ENCODE measurements around the gene ADORA2A. TPM values are rescaled to one million over a fixed set of nuclear protein-coding genes. Genes with fewer than 3 reads are reported as not detected.

Gene ADORA2A
- total RNA-seq, 2 experiments from 2014 or later, result 30.5 to 33.0 TPM

GRCh38 chr22:24437091-24437490, 9.7 kb downstream of the ADORA2A start:
- H3K27me3 Mint-ChIP-seq, result no peaks in the 10 kb centered on the region
- intact Hi-C loops (cut with micrococcal nuclease), result no loop called here
- H3K36me3 Mint-ChIP-seq, result peaks cover 34% of the 10 kb centered on the region
- no peak overlapping the region for H3K4me3 Mint-ChIP-seq
- no peak for DNase-seq
- ChIA-PET POLR2A (interaction anchor here (1.3 kb wide), 1 partner anchor 10 kb away, joined by 4 read pairs; the partner anchor contains the start of gene ADORA2A), CTCF (interaction anchor here (0.9 to 2.9 kb wide), 3 partner anchors 13 to 49 kb away, joined by 4 to 17 read pairs (median 4); no protein-coding TSS in a partner anchor)
- H3K27ac Mint-ChIP-seq, result peak overlapping the region; percentile 100
- H3K9me3 Mint-ChIP-seq, result no peaks in the 10 kb centered on the region
- peaks cover 70% of the 10 kb centered on the region for H3K4me1 Mint-ChIP-seq (ENCODE audit: low read depth)

GRCh38 chr22:24437741-24438328, 10.4 kb downstream of the ADORA2A start:
- Mint-ChIP-seq H3K27ac (peak overlapping the region; percentile 100), H3K36me3 (peaks cover 40% of the 10 kb centered on the region), H3K27me3 (no peaks in the 10 kb centered on the region), H3K9me3 (no peaks in the 10 kb centered on the region), H3K4me3 (no peak overlapping the region), H3K4me1 (ENCODE audit: low read depth) (peaks cover 63% of the 10 kb centered on the region)
- intact Hi-C loops (cut with micrococcal nuclease), result no loop called here
- DNase-seq, result peak; percentile 4
- ChIA-PET POLR2A (interaction anchor here (1.2 to 1.3 kb wide), 2 partner anchors 10 to 18 kb away, joined by 3 to 4 read pairs; partner anchors contain the start of gene ADORA2A), CTCF (interaction anchor here (0.8 to 2.1 kb wide), 7 partner anchors 12 to 66 kb away, joined by 3 to 4 read pairs (median 3); no protein-coding TSS in a partner anchor)

- H3K4me3 Mint-ChIP-seq, result no peak overlapping the region
Observed at GRCh38 chr22:24440270-24440717, 12.9 kb downstream of the ADORA2A start.

GRCh38 chr22:24440718-24441405, 13.5 kb downstream of the ADORA2A start:
- peaks cover 44% of the 10 kb centered on the region for H3K4me1 Mint-ChIP-seq (ENCODE audit: low read depth)
- no peak overlapping the region for H3K4me3 Mint-ChIP-seq
- H3K27ac Mint-ChIP-seq, result no peak overlapping the region
- H3K9me3 Mint-ChIP-seq, result no peaks in the 10 kb centered on the region
- H3K36me3 Mint-ChIP-seq, result peaks cover 35% of the 10 kb centered on the region
- peak; percentile 6 for DNase-seq
- H3K27me3 Mint-ChIP-seq, result no peaks in the 10 kb centered on the region
- ChIA-PET CTCF (interaction anchor here (2.0 kb wide), 1 partner anchor 17 kb away, joined by 4 read pairs; no protein-coding TSS in a partner anchor), POLR2A (no interaction called here)
- intact Hi-C loops (cut with micrococcal nuclease), result no loop called here

More at GRCh38 chr22:24440270-24440717, 12.9 kb downstream of the ADORA2A start:
- ChIA-PET POLR2A (no interaction called here), CTCF (no interaction called here)
- Mint-ChIP-seq H3K27ac (no peak overlapping the region), H3K4me1 (ENCODE audit: low read depth) (peaks cover 45% of the 10 kb centered on the region), H3K36me3 (peaks cover 35% of the 10 kb centered on the region), H3K27me3 (no peaks in the 10 kb centered on the region), H3K9me3 (no peaks in the 10 kb centered on the region)
- no peak for DNase-seq
- intact Hi-C loops (cut with micrococcal nuclease), result no loop called here

GRCh38 chr22:24441406-24442351, 14.3 kb downstream of the ADORA2A start:
- H3K27ac Mint-ChIP-seq, result no peak overlapping the region
- H3K27me3 Mint-ChIP-seq, result no peaks in the 10 kb centered on the region
- ChIA-PET CTCF (interaction anchor here (2.0 kb wide), 1 partner anchor 18 kb away, joined by 4 read pairs; no protein-coding TSS in a partner anchor), POLR2A (no interaction called here)
- DNase-seq, result no peak
- H3K9me3 Mint-ChIP-seq, result no peaks in the 10 kb centered on the region
- intact Hi-C loops (cut with micrococcal nuclease), result no loop called here
- H3K4me3 Mint-ChIP-seq, result no peak overlapping the region
- peaks cover 42% of the 10 kb centered on the region for H3K4me1 Mint-ChIP-seq (ENCODE audit: low read depth)
- peaks cover 33% of the 10 kb centered on the region for H3K36me3 Mint-ChIP-seq

- Mint-ChIP-seq H3K4me1 (ENCODE audit: low read depth) (peaks cover 35% of the 10 kb centered on the region), H3K27ac (no peak overlapping the region), H3K27me3 (no peaks in the 10 kb centered on the region), H3K36me3 (peaks cover 31% of the 10 kb centered on the region), H3K4me3 (no peak overlapping the region), H3K9me3 (no peaks in the 10 kb centered on the region)
- DNase-seq, result no peak
- ChIA-PET CTCF (interaction anchor here (2.0 kb wide), 1 partner anchor 18 kb away, joined by 4 read pairs; no protein-coding TSS in a partner anchor), POLR2A (no interaction called here)
- intact Hi-C loops (cut with micrococcal nuclease), result no loop called here
Observed at GRCh38 chr22:24442352-24442744, 14.9 kb downstream of the ADORA2A start.

- POLR2A ChIA-PET, result interaction anchor here (1.3 kb wide), 1 partner anchor 8 kb away, joined by 5 read pairs; no protein-coding TSS in a partner anchor
- no peak overlapping the region for H3K27ac Mint-ChIP-seq
- H3K27me3 Mint-ChIP-seq, result no peaks in the 10 kb centered on the region
- intact Hi-C loops (cut with micrococcal nuclease), result no loop called here
- H3K9me3 Mint-ChIP-seq, result no peaks in the 10 kb centered on the region
- DNase-seq, result no peak
- H3K4me3 Mint-ChIP-seq, result no peak overlapping the region
- H3K4me1 Mint-ChIP-seq (ENCODE audit: low read depth), result peaks cover 29% of the 10 kb centered on the region
- CTCF ChIA-PET, result interaction anchor here (0.7 kb wide), 1 partner anchor 9 kb away, joined by 3 read pairs; no protein-coding TSS in a partner anchor
- H3K36me3 Mint-ChIP-seq, result peaks cover 28% of the 10 kb centered on the region
Observed at GRCh38 chr22:24443668-24444067, 16.3 kb downstream of the ADORA2A start.

- intact Hi-C loops (cut with micrococcal nuclease), result no loop called here
- H3K4me3 Mint-ChIP-seq, result no peak overlapping the region
- H3K36me3 Mint-ChIP-seq, result peaks cover 26% of the 10 kb centered on the region
- no peaks in the 10 kb centered on the region for H3K9me3 Mint-ChIP-seq
- DNase-seq, result no peak
- POLR2A ChIA-PET, result interaction anchor here (1.3 kb wide), 1 partner anchor 9 kb away, joined by 5 read pairs; no protein-coding TSS in a partner anchor
- H3K27me3 Mint-ChIP-seq, result no peaks in the 10 kb centered on the region
- CTCF ChIA-PET, result interaction anchor here (0.7 kb wide), 1 partner anchor 9 kb away, joined by 3 read pairs; no protein-coding TSS in a partner anchor
- H3K4me1 Mint-ChIP-seq (ENCODE audit: low read depth), result peaks cover 28% of the 10 kb centered on the region
- no peak overlapping the region for H3K27ac Mint-ChIP-seq
Observed at GRCh38 chr22:24444251-24444650, 16.9 kb downstream of the ADORA2A start.

GRCh38 chr22:24444729-24445466, 17.5 kb downstream of the ADORA2A start:
- Mint-ChIP-seq H3K27ac (no peak overlapping the region), H3K9me3 (no peaks in the 10 kb centered on the region), H3K4me1 (ENCODE audit: low read depth) (peaks cover 26% of the 10 kb centered on the region), H3K4me3 (no peak overlapping the region), H3K27me3 (no peaks in the 10 kb centered on the region), H3K36me3 (peaks cover 24% of the 10 kb centered on the region)
- ChIA-PET POLR2A (interaction anchor here (1.1 to 1.3 kb wide), 2 partner anchors 10 to 11 kb away, joined by 3 to 5 read pairs; no protein-coding TSS in a partner anchor), CTCF (no interaction called here)
- intact Hi-C loops (cut with micrococcal nuclease), result no loop called here
- no peak for DNase-seq

GRCh38 chr22:24445481-24446259, 18.3 kb downstream of the ADORA2A start:
- no peak overlapping the region for H3K27ac Mint-ChIP-seq
- peaks cover 21% of the 10 kb centered on the region for H3K36me3 Mint-ChIP-seq
- no peak overlapping the region for H3K4me3 Mint-ChIP-seq
- H3K4me1 Mint-ChIP-seq (ENCODE audit: low read depth), result peaks cover 20% of the 10 kb centered on the region
- ChIA-PET POLR2A (interaction anchor here (1.0 to 1.1 kb wide), 2 partner anchors 10 kb away, joined by 3 read pairs; no protein-coding TSS in a partner anchor), CTCF (interaction anchor here (1.2 kb wide), 1 partner anchor 7 kb away, joined by 3 read pairs; no protein-coding TSS in a partner anchor)
- DNase-seq, result peak; percentile 54
- intact Hi-C loops (cut with micrococcal nuclease), result no loop called here
- H3K9me3 Mint-ChIP-seq, result no peaks in the 10 kb centered on the region
- no peaks in the 10 kb centered on the region for H3K27me3 Mint-ChIP-seq
